GM21576 (cell line): ENCODE measurements around the gene MLC1.

ENCODE experiments used
- ATAC-seq: cut with Tn5 transposase; IDR thresholded peaks from one replicate; pipeline ENCODE4 v1.9.1; 2021; ENCODE audit warnings: mild to moderate bottlenecking, moderate library complexity; ENCODE audit not compliant: unreplicated experiment

The MLC1 gene

GRCh38 chr22:50078246-50078645, 7.0 kb downstream of the MLC1 start:
- no peak for ATAC-seq

GRCh38 chr22:50076646-50077535, 8.3 kb downstream of the MLC1 start:
- ATAC-seq: no peak

GRCh38 chr22:50074551-50075530, 10.4 kb downstream of the MLC1 start:
- ATAC-seq: no peak

- ATAC-seq: no peak
Measured at GRCh38 chr22:50074056-50074455, 11.2 kb downstream of the MLC1 start.

GRCh38 chr22:50072714-50073538, 12.3 kb downstream of the MLC1 start:
- no peak for ATAC-seq

- no peak for ATAC-seq
Measured at GRCh38 chr22:50072167-50072555, 13.1 kb downstream of the MLC1 start.

GRCh38 chr22:50071432-50072166, 13.6 kb downstream of the MLC1 start:
- ATAC-seq: no peak

- no peak for ATAC-seq
Measured at GRCh38 chr22:50070366-50070765, 14.9 kb downstream of the MLC1 start.

- ATAC-seq: no peak
Measured at GRCh38 chr22:50068096-50068495, 17.1 kb downstream of the MLC1 start.

GRCh38 chr22:50067244-50067643, 18.0 kb downstream of the MLC1 start:
- no peak for ATAC-seq

- no peak for ATAC-seq
Measured at GRCh38 chr22:50064453-50064852, 20.8 kb downstream of the MLC1 start.

GRCh38 chr22:50063589-50064393, 21.4 kb downstream of the MLC1 start:
- ATAC-seq: no peak

GRCh38 chr22:50062509-50063135, 22.6 kb downstream of the MLC1 start:
- ATAC-seq: no peak

GRCh38 chr22:50061824-50062355, 23.3 kb downstream of the MLC1 start:
- no peak for ATAC-seq

GRCh38 chr22:50061141-50061823, 23.9 kb downstream of the MLC1 start:
- no peak for ATAC-seq

GRCh38 chr22:50060441-50061140, 24.6 kb downstream of the MLC1 start:
- no peak for ATAC-seq

GRCh38 chr22:50059881-50060262, 25.4 kb downstream of the MLC1 start:
- no peak for ATAC-seq
